GM23248 (cell line): ENCODE results near the gene ZNF761.

Experiments used
- EZH2 ChIP-seq: fragments of 200-600 bp; sonication (generic); IDR thresholded peaks from 2 replicates; pipeline ENCODE4 v1.6.1; 2018; ENCODE audit warnings: antibody characterized with exemption, mild to moderate bottlenecking; ENCODE audit not compliant: insufficient read depth, poor library complexity, severe bottlenecking
- EZH2phosphoT487 ChIP-seq: fragments of 200-600 bp; sonication (generic); IDR thresholded peaks from 2 replicates; pipeline ENCODE4 v1.6.1; 2018; ENCODE audit warnings: antibody characterized with exemption, moderate library complexity, mild to moderate bottlenecking, low read depth; ENCODE audit not compliant: insufficient read depth

- TF ChIP-seq EZH2 (no peak), EZH2phosphoT487 (no peak)
These were observed 35.9 kb downstream of the ZNF761 start, which contains the start of gene ZNF813 for GRCh38 chr19:53467485-53468262.
